HepG2 (cell line): ENCODE data around the gene SOWAHA. TPM values are rescaled to one million over a fixed set of nuclear protein-coding genes. Genes with fewer than 3 reads are reported as not detected.

Source experiments
- ARHGAP35 ChIP-seq: sonication (generic); formaldehyde crosslinking; IDR thresholded peaks from 2 replicates; pipeline ENCODE4 v1.9.0; 2022; ENCODE audit warnings: mild to moderate bottlenecking, inconsistent platforms, moderate library complexity, missing genetic modification reagents, borderline replicate concordance
- ARNTL ChIP-seq: sonication (generic); formaldehyde crosslinking; IDR thresholded peaks from 2 replicates; pipeline ENCODE4 v1.4.0; 2020; ENCODE audit warnings: mild to moderate bottlenecking, missing genetic modification reagents
- ATF1 ChIP-seq: IDR thresholded peaks from 2 replicates; pipeline ENCODE4 v1.6.1; 2016; ENCODE audit warnings: mild to moderate bottlenecking, control low read depth
- BCL3 ChIP-seq: sonication (generic); formaldehyde crosslinking; IDR thresholded peaks from 2 replicates; pipeline ENCODE4 v1.5.1; 2020; ENCODE audit warnings: mild to moderate bottlenecking, missing genetic modification reagents, moderate library complexity
- CAMTA2 ChIP-seq: sonication (generic); formaldehyde crosslinking; IDR thresholded peaks from 2 replicates; pipeline ENCODE4 v1.4.0; 2020; ENCODE audit warnings: mild to moderate bottlenecking, missing genetic modification reagents, borderline replicate concordance
- JARID2 ChIP-seq: sonication (generic); formaldehyde crosslinking; IDR thresholded peaks from 2 replicates; pipeline ENCODE4 v1.8.1; 2023; ENCODE audit warnings: missing genetic modification reagents, inconsistent platforms; ENCODE audit not compliant: insufficient replicate concordance
- MED13 ChIP-seq: sonication (generic); formaldehyde crosslinking; IDR thresholded peaks from 2 replicates; pipeline ENCODE4 v1.5.0; 2020; ENCODE audit warnings: missing genetic modification reagents
- POLR2AphosphoS5 ChIP-seq: IDR thresholded peaks from 2 replicates; pipeline ENCODE4 v1.6.1; 2012; ENCODE audit warnings: low read depth, low read length
- RXRA ChIP-seq: sonication (generic); formaldehyde crosslinking; IDR thresholded peaks from 2 replicates; pipeline ENCODE4 v1.5.1; 2020; ENCODE audit warnings: missing genetic modification reagents
- SP140L ChIP-seq: sonication (generic); formaldehyde crosslinking; IDR thresholded peaks from 2 replicates; pipeline ENCODE4 v1.4.0; 2020; ENCODE audit warnings: missing genetic modification reagents, borderline replicate concordance
- TRIM22 ChIP-seq: fragments of 450-650 bp; IDR thresholded peaks from 2 replicates; pipeline ENCODE4 v1.6.1; 2017
- ZBTB43 ChIP-seq: sonication (generic); formaldehyde crosslinking; conservative IDR thresholded peaks from 2 replicates; pipeline ENCODE4 v1.4.0; 2020; ENCODE audit warnings: missing genetic modification reagents
- ZBTB7B ChIP-seq: sonication (generic); formaldehyde crosslinking; IDR thresholded peaks from 2 replicates; pipeline ENCODE4 v1.4.0; 2020; ENCODE audit warnings: missing genetic modification reagents
- ZNF431 ChIP-seq: sonication (generic); formaldehyde crosslinking; IDR thresholded peaks from 2 replicates; pipeline ENCODE4 v1.9.0; 2022; ENCODE audit warnings: missing genetic modification reagents, low read depth, mild to moderate bottlenecking, borderline replicate concordance
- ZNF547 ChIP-seq: sonication (generic); formaldehyde crosslinking; IDR thresholded peaks from 2 replicates; pipeline ENCODE4 v1.5.1; 2020; ENCODE audit warnings: mild to moderate bottlenecking, missing genetic modification reagents
- ZNF556 ChIP-seq: sonication (generic); formaldehyde crosslinking; IDR thresholded peaks from 2 replicates; pipeline ENCODE4 v1.4.0; 2020; ENCODE audit warnings: mild to moderate bottlenecking, missing genetic modification reagents, borderline replicate concordance
- ZNF572 ChIP-seq: sonication (generic); formaldehyde crosslinking; IDR thresholded peaks from 2 replicates; pipeline ENCODE4 v1.5.1; 2020; ENCODE audit warnings: mild to moderate bottlenecking, missing genetic modification reagents
- ZNF577 ChIP-seq: sonication (generic); formaldehyde crosslinking; IDR thresholded peaks from 2 replicates; pipeline ENCODE4 v1.4.0; 2020; ENCODE audit warnings: mild to moderate bottlenecking, low read depth, missing genetic modification reagents, borderline replicate concordance
- ZNF687 ChIP-seq: sonication (generic); formaldehyde crosslinking; IDR thresholded peaks from 2 replicates; pipeline ENCODE4 v1.5.1; 2020; ENCODE audit warnings: mild to moderate bottlenecking, missing genetic modification reagents, moderate library complexity
- ZNF747 ChIP-seq: sonication (generic); formaldehyde crosslinking; IDR thresholded peaks from 2 replicates; pipeline ENCODE4 v1.8.1; 2023; ENCODE audit warnings: missing genetic modification reagents, mild to moderate bottlenecking, borderline replicate concordance
- ZNF777 ChIP-seq: sonication (generic); formaldehyde crosslinking; IDR thresholded peaks from 2 replicates; pipeline ENCODE4 v1.4.0; 2020; ENCODE audit warnings: missing genetic modification reagents
- ZNF841 ChIP-seq: sonication (generic); formaldehyde crosslinking; IDR thresholded peaks from 2 replicates; pipeline ENCODE4 v1.8.1; 2023; ENCODE audit warnings: missing genetic modification reagents, borderline replicate concordance
- polyA plus RNA-seq, 8 experiments: library from polyadenylated mRNA; depleted of rRNA in 3 of 8; stranded (reverse) in 7 of 8; unstranded in 1 of 8; fragments of >200 nt; fragmentation: Illumina TruSeq in 4 of 8; extraction: Trizol in 4 of 8; gene quantifications; 2 replicates each; pipeline versions ENCODE4 v1.2.1 to v1.2.3, GENCODE V29; 2011 to 2016; ENCODE audit warnings: low read depth in 4 of 8, missing spikeins in 1 of 8, mixed read lengths in 1 of 8; ENCODE audit not compliant: insufficient read depth in 1 of 8
- total RNA-seq, 5 experiments: library from RNA; depleted of rRNA; stranded (reverse); fragments of >200 nt; fragmentation: Illumina TruSeq; extraction: Trizol; gene quantifications; 2 replicates each; pipeline ENCODE4 v1.2.3, GENCODE V29; 2016; ENCODE audit warnings: low read depth in 1 of 5

The SOWAHA gene
- total and polyA plus RNA-seq, 2 of the 13 experiments (the other 11 are each of a cell fraction or from before 2014, with no cell fraction given), result 0.95 to 1.9 TPM

- no peak for TF ChIP-seq TRIM22
- peak; percentile 59; the same call in 1 of the 2 replicates for TF ChIP-seq BCL3 (CRISPR knock-in tag)
- TF ChIP-seq POLR2AphosphoS5, result peak; percentile 41
- TF ChIP-seq ZBTB7B, result peak; percentile 52; the same call in 1 of the 2 replicates
- TF ChIP-seq ZNF572, result no peak
- peak; percentile 64; the same call in 1 of the 2 replicates for TF ChIP-seq RXRA
- no peak; the same call in 1 of the 2 replicates for TF ChIP-seq ZNF841 (CRISPR knock-in tag)
- 0 out of 2 replicates have a peak, but pooled peaks have one; percentile 2 for TF ChIP-seq CAMTA2 (CRISPR knock-in tag)
- peak; percentile 27 for TF ChIP-seq JARID2 (CRISPR knock-in tag)
- peak; percentile 98 for TF ChIP-seq ZNF777 (CRISPR knock-in tag)
- no peak for TF ChIP-seq ARNTL (CRISPR knock-in tag)
- TF ChIP-seq ZBTB43, result 0 out of 2 replicates have a peak, but pooled peaks have one; percentile 30
- TF ChIP-seq ZNF547, result peak; percentile 41; the same call in 1 of the 2 replicates
- 0 out of 2 replicates have a peak, but pooled peaks have one; percentile 35 for TF ChIP-seq MED13 (CRISPR knock-in tag)
- 0 out of 2 replicates have a peak, but pooled peaks have one; percentile 34 for TF ChIP-seq ZNF556 (CRISPR knock-in tag)
- TF ChIP-seq SP140L (CRISPR knock-in tag), result 0 out of 2 replicates have a peak, but pooled peaks have one; percentile 52
- TF ChIP-seq ZNF577 (CRISPR knock-in tag), result no peak
- peak; percentile 74 for TF ChIP-seq ZNF687 (CRISPR knock-in tag)
- peak; percentile 77 for TF ChIP-seq ARHGAP35 (CRISPR knock-in tag)
- TF ChIP-seq ATF1 (CRISPR knock-in tag), result no peak
- TF ChIP-seq ZNF431 (CRISPR knock-in tag), result no peak; the same call in 1 of the 2 replicates
- TF ChIP-seq ZNF747 (CRISPR knock-in tag), result peak; percentile 29; the same call in 1 of the 2 replicates
These were observed 16.8 kb downstream of the SOWAHA start (continued) for GRCh38 chr5:132829742-132830435.
